ENCODE data around the gene AFF1. TPM values are rescaled to one million over a fixed set of nuclear protein-coding genes. Genes with fewer than 3 reads are reported as not detected.

AFF1 gene
- total RNA-seq, 1 experiment from 2014 or later: 52.8 TPM

DNA sequence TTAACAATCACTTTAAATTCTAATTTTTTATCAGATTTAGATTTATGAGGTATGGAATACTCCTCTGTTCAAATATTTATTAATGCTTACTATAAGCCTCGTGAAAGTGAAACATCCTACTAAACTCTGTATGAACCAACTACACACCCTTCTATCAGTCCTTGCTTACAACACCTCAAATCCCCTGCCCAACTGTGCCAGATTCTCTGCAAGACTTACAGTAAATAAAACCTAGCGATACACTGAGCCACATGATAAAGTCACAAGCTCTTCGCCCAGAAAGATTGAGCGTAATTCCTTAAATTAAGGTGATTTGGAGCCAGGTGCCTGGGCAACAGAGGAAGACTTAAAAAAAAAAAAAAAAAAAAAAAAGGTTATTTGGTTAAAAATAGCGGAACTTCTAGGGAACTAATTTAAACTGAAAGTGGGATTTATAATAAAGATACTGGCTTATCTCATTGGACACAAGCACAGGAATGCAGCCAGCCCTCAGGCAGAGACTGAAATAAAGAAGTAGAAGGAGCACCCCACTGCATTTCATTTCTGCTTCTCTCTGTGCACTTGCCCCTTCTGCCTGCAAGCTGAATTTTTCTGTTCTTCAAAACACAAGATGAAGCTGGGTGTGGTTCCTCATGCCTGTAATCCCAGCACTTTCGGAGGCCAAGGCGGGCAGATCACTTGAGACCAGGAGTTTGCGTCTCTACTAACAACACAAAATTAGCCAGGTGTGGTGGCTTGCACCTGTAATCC lies 25.1 kb upstream of the AFF1 start:
- BruUV-seq (replicated peaks): no TSS peak
- Histone ChIP-seq H3F3A (ENCODE audit: insufficient read depth, low read depth) (no peaks in the 10 kb centered on the region), H3K9me2 (ENCODE audit: insufficient read depth) (no peaks in the 10 kb centered on the region), H3K27me3 (ENCODE audit: insufficient read depth, low read depth) (no peaks in the 10 kb centered on the region), H2AFZ (no peak overlapping the region), H3K4me3 (no peak overlapping the region), H3K4me2 (no peak overlapping the region), H3K9me3 (ENCODE audit: insufficient read depth, low read depth) (no peaks in the 10 kb centered on the region), H3K4me1 (replicated peaks; ENCODE audit: insufficient read depth) (no peaks in the 10 kb centered on the region), H3K27ac (no peak overlapping the region), H3K79me2 (ENCODE audit: low read depth) (no peaks in the 10 kb centered on the region), H4K20me1 (ENCODE audit: insufficient read depth) (no peaks in the 10 kb centered on the region), H3K36me3 (ENCODE audit: low read depth) (no peaks in the 10 kb centered on the region)
- intact Hi-C loops (cut with micrococcal nuclease; ENCODE audit: unreplicated experiment): loop anchor here (10.0 kb wide), 1 partner anchor 935 kb away; no protein-coding TSS in a partner anchor
- no peak for DNase-seq
- ChIA-PET CTCF (no interaction called here), POLR2A (ENCODE audit: unreplicated experiment) (no interaction called here)
- TF ChIP-seq EZH2 (IDR thresholded peaks at IDR 0.05; ENCODE audit: low read depth) (no peak), CTCF (conservative IDR thresholded peaks at IDR 0.05) (no peak)

DNA sequence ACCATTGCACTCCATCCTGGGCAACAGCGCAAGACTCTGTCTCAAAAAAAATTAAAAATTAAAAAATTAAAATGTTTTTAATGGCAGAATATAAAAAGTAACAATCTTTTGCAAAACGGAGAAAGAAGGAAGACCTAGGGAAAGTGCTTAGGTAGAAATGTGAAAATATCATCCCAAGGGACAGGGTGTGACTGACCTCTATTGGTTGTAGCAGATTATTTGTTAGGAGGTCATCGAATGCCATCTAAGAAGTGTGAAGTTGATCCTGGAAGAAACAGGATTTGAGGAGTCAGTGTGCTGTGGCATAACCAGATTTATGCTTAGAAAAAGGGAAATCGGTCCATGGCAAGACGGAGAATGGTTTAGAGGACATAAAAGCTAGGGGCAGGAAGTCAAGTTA lies 24.4 kb upstream of the AFF1 start:
- Histone ChIP-seq H3K36me3 (ENCODE audit: low read depth) (no peaks in the 10 kb centered on the region), H3K79me2 (ENCODE audit: low read depth) (no peaks in the 10 kb centered on the region), H3K4me2 (no peak overlapping the region), H4K20me1 (ENCODE audit: insufficient read depth) (no peaks in the 10 kb centered on the region), H3K9me3 (ENCODE audit: insufficient read depth, low read depth) (no peaks in the 10 kb centered on the region), H3K27ac (no peak overlapping the region), H3K4me3 (no peak overlapping the region), H3K9me2 (ENCODE audit: insufficient read depth) (no peaks in the 10 kb centered on the region), H3K27me3 (ENCODE audit: insufficient read depth, low read depth) (no peaks in the 10 kb centered on the region), H2AFZ (no peak overlapping the region), H3K4me1 (replicated peaks; ENCODE audit: insufficient read depth) (no peaks in the 10 kb centered on the region), H3F3A (ENCODE audit: insufficient read depth, low read depth) (no peaks in the 10 kb centered on the region)
- no peak for TF ChIP-seq CTCF (conservative IDR thresholded peaks at IDR 0.05)
- no peak for TF ChIP-seq EZH2 (IDR thresholded peaks at IDR 0.05; ENCODE audit: low read depth)
- POLR2A ChIA-PET (ENCODE audit: unreplicated experiment): no interaction called here
- CTCF ChIA-PET: no interaction called here
- no peak for DNase-seq
- no TSS peak for BruUV-seq (replicated peaks)
- intact Hi-C loops (cut with micrococcal nuclease; ENCODE audit: unreplicated experiment): no loop called here

DNA sequence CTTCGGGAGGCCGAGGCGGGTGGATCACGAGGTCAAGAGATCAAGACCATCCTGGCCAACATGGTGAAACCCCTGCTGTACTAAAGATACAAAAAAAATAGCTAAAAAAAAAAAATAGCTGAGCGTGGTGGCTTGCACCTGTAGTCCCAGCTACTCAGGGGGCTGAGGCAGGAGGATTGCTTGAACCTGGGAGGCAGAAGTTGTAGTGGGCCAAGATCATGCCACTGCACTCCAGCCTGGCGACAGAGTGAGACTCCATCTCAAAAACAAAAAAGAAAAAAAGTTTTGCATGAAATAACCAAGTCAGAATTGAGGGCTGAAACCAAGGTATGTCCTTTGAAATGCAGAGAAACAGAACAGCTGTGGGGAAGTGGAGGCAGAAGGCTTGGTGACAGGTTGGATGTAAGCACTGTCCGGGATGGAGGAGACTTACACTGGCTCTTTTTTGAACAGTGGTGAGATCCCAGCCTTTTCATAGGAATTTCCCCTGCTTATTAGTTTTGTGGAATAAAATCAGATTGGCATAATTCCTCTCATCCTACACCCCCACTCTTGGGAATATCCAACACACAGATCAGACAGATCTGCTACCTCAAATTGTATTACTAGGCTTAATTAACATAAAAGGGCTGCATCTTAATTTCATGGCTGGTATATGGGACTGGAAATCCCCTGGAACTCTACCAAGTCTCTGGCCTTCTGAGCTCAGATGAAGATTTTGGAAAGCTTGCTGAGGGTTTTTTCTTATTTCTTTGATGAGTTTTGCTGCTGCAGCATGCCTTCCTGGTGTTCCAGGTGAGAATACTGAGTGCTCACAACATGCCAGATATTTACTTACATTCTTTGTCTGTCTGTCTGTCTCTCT lies 23.8 kb upstream of the AFF1 start:
- POLR2A ChIA-PET (ENCODE audit: unreplicated experiment): no interaction called here
- no peak for TF ChIP-seq CTCF (conservative IDR thresholded peaks at IDR 0.05)
- TF ChIP-seq EZH2 (IDR thresholded peaks at IDR 0.05; ENCODE audit: low read depth): no peak
- no peaks in the 10 kb centered on the region for H3K4me1 ChIP-seq (replicated peaks; ENCODE audit: insufficient read depth)
- H3K4me3 ChIP-seq: no peak overlapping the region
- H3K36me3 ChIP-seq (ENCODE audit: low read depth): no peaks in the 10 kb centered on the region
- CTCF ChIA-PET: no interaction called here
- DNase-seq: no peak
- no peaks in the 10 kb centered on the region for H3K9me3 ChIP-seq (ENCODE audit: insufficient read depth, low read depth)
- no peak overlapping the region for H3K4me2 ChIP-seq
- H3K27me3 ChIP-seq (ENCODE audit: insufficient read depth, low read depth): no peaks in the 10 kb centered on the region
- no TSS peak for BruUV-seq (replicated peaks)
- intact Hi-C loops (cut with micrococcal nuclease; ENCODE audit: unreplicated experiment): no loop called here
- H3K9me2 ChIP-seq (ENCODE audit: insufficient read depth): no peaks in the 10 kb centered on the region
- H3F3A ChIP-seq (ENCODE audit: insufficient read depth, low read depth): no peaks in the 10 kb centered on the region
- no peaks in the 10 kb centered on the region for H3K79me2 ChIP-seq (ENCODE audit: low read depth)
- H3K27ac ChIP-seq: no peak overlapping the region
- H4K20me1 ChIP-seq (ENCODE audit: insufficient read depth): no peaks in the 10 kb centered on the region
- no peak overlapping the region for H2AFZ ChIP-seq
